Sigmoid colon (tissue), 4 donors: ENCODE data around the gene ALDH16A1.

Experiments used
- POLR2AphosphoS5 ChIP-seq, 4 donors: sonication (generic); formaldehyde crosslinking; IDR thresholded peaks; one replicate each; pipeline ENCODE4 v1.6.1; 2017; ENCODE audit warnings: antibody characterized with exemption in 4 of 4
- TF ChIP-seq, protein P1 (sequence below), 4 experiments: fragments of 450-650 bp in 3 of 4; fragments of 200-600 bp in 1 of 4; IDR thresholded peaks; one replicate each; pipeline ENCODE4 v1.5.1; 2016 to 2019; ENCODE audit warnings: antibody characterized with exemption in 4 of 4, mild to moderate bottlenecking in 3 of 4, moderate library complexity in 2 of 4

DNA sequence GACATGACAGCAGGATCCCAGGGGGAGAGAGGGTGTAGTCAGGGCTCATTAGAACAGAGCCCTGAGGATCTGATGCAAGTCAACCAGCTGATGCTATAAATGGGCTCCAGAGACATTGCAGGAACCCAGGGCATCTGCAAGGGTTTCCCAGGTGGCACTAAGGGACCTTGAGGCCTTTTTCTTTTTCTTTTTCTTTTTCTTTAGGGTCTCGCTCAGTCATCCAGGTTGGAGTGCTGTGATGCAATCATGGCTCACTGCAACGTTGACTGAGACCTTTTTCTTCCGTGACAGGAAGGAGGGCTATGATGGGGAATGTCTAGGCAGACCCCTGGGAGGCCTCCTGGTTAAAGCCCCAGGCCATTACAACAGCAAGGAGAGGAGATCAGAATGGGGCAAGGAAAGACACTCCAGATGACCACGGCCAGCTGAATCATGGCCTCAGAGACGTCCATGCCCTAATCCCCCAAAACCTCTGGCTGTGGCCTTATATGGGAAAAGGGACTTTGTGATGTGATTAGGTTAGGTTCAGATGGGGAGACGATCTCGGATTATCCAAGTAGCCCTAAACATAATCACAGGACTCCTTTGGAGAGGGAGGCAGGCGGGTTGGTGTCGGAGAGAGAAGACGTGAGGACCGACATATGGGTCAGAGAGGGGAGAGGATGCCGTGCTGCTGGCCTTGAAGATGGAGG is 54.9 kb downstream of the ALDH16A1 start:
- TF ChIP-seq, protein P1, sequence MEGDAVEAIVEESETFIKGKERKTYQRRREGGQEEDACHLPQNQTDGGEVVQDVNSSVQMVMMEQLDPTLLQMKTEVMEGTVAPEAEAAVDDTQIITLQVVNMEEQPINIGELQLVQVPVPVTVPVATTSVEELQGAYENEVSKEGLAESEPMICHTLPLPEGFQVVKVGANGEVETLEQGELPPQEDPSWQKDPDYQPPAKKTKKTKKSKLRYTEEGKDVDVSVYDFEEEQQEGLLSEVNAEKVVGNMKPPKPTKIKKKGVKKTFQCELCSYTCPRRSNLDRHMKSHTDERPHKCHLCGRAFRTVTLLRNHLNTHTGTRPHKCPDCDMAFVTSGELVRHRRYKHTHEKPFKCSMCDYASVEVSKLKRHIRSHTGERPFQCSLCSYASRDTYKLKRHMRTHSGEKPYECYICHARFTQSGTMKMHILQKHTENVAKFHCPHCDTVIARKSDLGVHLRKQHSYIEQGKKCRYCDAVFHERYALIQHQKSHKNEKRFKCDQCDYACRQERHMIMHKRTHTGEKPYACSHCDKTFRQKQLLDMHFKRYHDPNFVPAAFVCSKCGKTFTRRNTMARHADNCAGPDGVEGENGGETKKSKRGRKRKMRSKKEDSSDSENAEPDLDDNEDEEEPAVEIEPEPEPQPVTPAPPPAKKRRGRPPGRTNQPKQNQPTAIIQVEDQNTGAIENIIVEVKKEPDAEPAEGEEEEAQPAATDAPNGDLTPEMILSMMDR (IDR thresholded peaks at IDR 0.05): no peak
- TF ChIP-seq POLR2AphosphoS5 (IDR thresholded peaks at IDR 0.05): no peak
